NT2/D1 (cell line): ENCODE results near the gene CFB.

Experiments
- YY1 ChIP-seq: IDR thresholded peaks from 2 replicates; pipeline ENCODE4 v1.6.1; 2011; ENCODE audit not compliant: insufficient read length, insufficient read depth
- ZNF274 ChIP-seq: IDR thresholded peaks from 2 replicates; pipeline ENCODE4 v1.6.1; 2011; ENCODE audit warnings: mild to moderate bottlenecking, low read depth, low read length

DNA sequence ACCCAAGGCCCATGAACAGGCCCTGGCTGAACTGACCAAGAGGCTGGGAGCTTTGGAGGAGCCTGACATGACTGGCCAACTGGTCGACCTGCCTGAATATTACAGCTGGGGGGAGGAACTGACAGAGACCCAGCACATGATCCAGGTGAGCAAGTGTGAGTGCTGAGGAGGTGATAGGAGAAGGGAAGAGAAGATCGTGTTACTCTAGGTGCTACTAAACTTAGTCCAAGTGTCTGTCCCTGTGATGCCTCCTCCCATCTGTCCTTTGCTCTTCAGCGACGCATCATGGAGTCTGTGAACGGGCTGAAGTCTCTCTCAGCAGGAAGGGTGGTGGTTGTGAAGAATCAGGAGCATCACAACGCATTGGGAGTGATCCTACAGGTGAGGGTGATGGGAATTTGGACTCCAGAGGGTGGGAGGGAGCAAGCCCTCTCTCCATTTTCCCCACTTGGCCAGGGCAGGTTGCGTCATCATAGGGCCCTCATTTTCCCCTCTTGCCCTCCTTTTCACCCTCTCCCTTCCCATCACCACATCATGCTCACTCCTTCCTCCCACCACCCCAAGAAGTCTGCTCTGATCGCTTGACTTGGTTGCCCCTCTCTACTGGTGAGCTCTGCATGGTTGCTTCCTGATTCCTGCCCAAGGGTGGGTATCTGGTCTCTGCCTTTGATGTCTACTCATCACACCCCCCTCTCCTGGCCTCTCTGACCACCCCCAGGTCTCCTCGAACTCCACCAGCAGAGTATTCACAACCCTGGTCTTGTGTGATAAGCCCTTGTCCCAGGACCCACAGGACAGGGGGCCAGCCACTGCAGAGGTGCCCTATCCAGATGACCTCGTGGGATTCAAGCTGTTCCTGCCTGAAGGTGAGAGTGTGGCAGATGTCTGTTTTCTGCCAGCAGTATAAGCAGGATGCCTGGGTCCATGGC is 21.4 kb downstream of the CFB start:
- TF ChIP-seq ZNF274 (no peak), YY1 (no peak)
